CD4-positive, alpha-beta memory T cell (primary cell): ENCODE results near the gene TUB. TPM values are rescaled to one million over a fixed set of nuclear protein-coding genes. Genes with fewer than 3 reads are reported as not detected.
A peak's percentile ranks its signal among the peaks of the same experiment; 100 is the strongest.

Source experiments
- CTCF ChIA-PET: fragments of 350-600 bp; sonication (Branson Sonifier 250); formaldehyde crosslinking; loops from one replicate; lab custom pipeline; 2021; ENCODE audit warnings: inconsistent platforms; ENCODE audit not compliant: partially characterized antibody; lab: Charles Lee
- POLR2A ChIA-PET: fragments of 350-600 bp; sonication (Branson Sonifier 250); formaldehyde crosslinking; loops from one replicate; lab custom pipeline; 2021; ENCODE audit not compliant: partially characterized antibody; lab: Charles Lee
- DNase-seq, 5 donors: peaks; one replicate each; pipeline versions ENCODE4 v3.0.0 to v3.0.0-alpha.2; 2020 to 2022; ENCODE audit warnings: mixed read lengths in 1 of 5
- H3K27ac ChIP-seq: one replicate; pipeline ENCODE4 v1.7.0; 2013; ENCODE audit warnings: low read depth, low read length
- H3K27me3 ChIP-seq: 2 replicates; pipeline ENCODE4 v1.7.0; 2013; ENCODE audit warnings: mild to moderate bottlenecking, low read length, moderate library complexity; ENCODE audit not compliant: insufficient read depth
- H3K36me3 ChIP-seq: 2 replicates; pipeline ENCODE4 v1.7.0; 2013; ENCODE audit warnings: mild to moderate bottlenecking, low read length, moderate library complexity; ENCODE audit not compliant: insufficient read depth
- H3K4me1 ChIP-seq: 2 replicates; pipeline ENCODE4 v1.7.0; 2013; ENCODE audit warnings: mild to moderate bottlenecking, low read length, moderate library complexity; ENCODE audit not compliant: insufficient read depth
- H3K4me3 ChIP-seq, 2 donors: one replicate each; pipeline ENCODE4 v1.7.0; 2013; ENCODE audit warnings: low read length in 2 of 2, mild to moderate bottlenecking in 1 of 2
- H3K9me3 ChIP-seq, 2 donors: one replicate each; pipeline ENCODE4 v1.7.0; 2013; ENCODE audit warnings: low read length in 2 of 2, control low read depth in 1 of 2; ENCODE audit not compliant: control insufficient read depth in 1 of 2
- H3K27ac Mint-ChIP-seq, 7 donors: one replicate each; pipeline ENCODE4 v1.8.0; 2020 to 2021; ENCODE audit warnings: mixed read lengths in 7 of 7, mild to moderate bottlenecking in 6 of 7, inconsistent platforms in 3 of 7, moderate library complexity in 3 of 7
- H3K27me3 Mint-ChIP-seq, 2 donors: one replicate each; pipeline ENCODE4 v1.8.0; 2020 to 2021; ENCODE audit warnings: mixed read lengths in 2 of 2
- H3K36me3 Mint-ChIP-seq, 2 donors: one replicate each; pipeline ENCODE4 v1.8.0; 2020 to 2021; ENCODE audit warnings: mixed read lengths in 2 of 2, inconsistent platforms in 1 of 2, mild to moderate bottlenecking in 1 of 2
- H3K4me1 Mint-ChIP-seq, 4 donors: one replicate each; pipeline ENCODE4 v1.8.0; 2020 to 2021; ENCODE audit warnings: mixed read lengths in 4 of 4, mild to moderate bottlenecking in 1 of 4
- H3K4me3 Mint-ChIP-seq, 8 donors: one replicate each; pipeline ENCODE4 v1.8.0; 2020 to 2021; ENCODE audit warnings: mixed read lengths in 8 of 8, mild to moderate bottlenecking in 7 of 8, moderate library complexity in 6 of 8, inconsistent platforms in 3 of 8
- H3K9me3 Mint-ChIP-seq, 8 donors: one replicate each; pipeline ENCODE4 v1.8.0; 2020 to 2021; ENCODE audit warnings: mixed read lengths in 8 of 8, mild to moderate bottlenecking in 5 of 8, inconsistent platforms in 3 of 8, moderate library complexity in 1 of 8
- intact Hi-C: fragments of 100-400 bp; cut with micrococcal nuclease; formaldehyde crosslinking; loops from one replicate; pipeline ENCODE4 v1.15.1; 2023
- polyA plus RNA-seq, 2 donors: library from polyadenylated mRNA; unstranded; fragments of 300-500 nt; fragmentation: Illumina TruSeq; gene quantifications; one replicate each; pipeline ENCODE4 v1.2.3, GENCODE V29; 2021
- total RNA-seq, 2 experiments: library from RNA; stranded (reverse); gene quantifications; one replicate each; pipeline ENCODE4 v1.2.3, GENCODE V29; 2021

TUB gene
- total and polyA plus RNA-seq, 4 experiments from 2014 or later: 0.15 to 0.36 (median 0.26) TPM; not detected in 1

DNA sequence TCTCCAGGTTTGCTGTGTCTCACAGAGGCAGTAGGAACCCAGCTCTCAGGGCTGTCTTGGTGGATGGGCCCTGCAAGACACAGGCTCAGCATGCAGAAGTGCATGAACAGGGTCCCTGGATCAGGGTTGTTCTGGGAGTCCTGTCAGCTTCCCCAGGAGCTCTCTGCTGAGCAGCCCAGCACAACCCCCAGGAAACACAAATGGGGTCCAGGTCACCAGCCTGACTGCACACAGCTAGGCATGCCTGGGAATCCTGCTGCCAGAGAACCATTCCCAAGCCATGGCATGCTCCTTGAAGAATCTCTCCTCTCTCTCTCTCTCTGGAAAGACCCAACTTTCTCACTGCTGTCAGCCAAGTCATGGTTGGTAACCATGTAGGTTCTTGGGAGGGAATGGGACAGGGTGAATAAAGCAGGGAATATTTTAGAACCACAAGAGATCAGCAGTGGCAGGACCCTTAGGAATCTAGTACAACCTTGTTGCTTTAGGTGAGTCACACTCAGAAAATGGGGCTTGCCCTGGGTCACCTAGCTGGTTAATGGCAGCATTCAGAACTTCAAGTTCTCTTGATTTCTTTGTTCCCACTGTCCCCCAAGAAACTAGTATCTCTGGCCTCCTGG, 21.4 kb downstream of the TUB start:
- no peak for DNase-seq
- no peak overlapping the region for H3K27ac Mint-ChIP-seq
- H3K4me1 ChIP-seq: no peaks in the 10 kb centered on the region
- no peaks in the 10 kb centered on the region for H3K9me3 Mint-ChIP-seq
- peaks cover 0 to 2% of the 10 kb centered on the region in 2 donors for H3K36me3 Mint-ChIP-seq
- H3K27me3 ChIP-seq: no peaks in the 10 kb centered on the region
- no peaks in the 10 kb centered on the region for H3K4me1 Mint-ChIP-seq
- no peak overlapping the region for H3K4me3 Mint-ChIP-seq
- H3K27ac ChIP-seq: no peak overlapping the region
- ChIA-PET CTCF (interaction anchor here (0.7 to 11.5 kb wide), 4 partner anchors 9 to 114 kb away, joined by 3 to 230 read pairs (median 66); no protein-coding TSS in a partner anchor), POLR2A (no interaction called here)
- no peak overlapping the region for H3K4me3 ChIP-seq
- no peaks in the 10 kb centered on the region for H3K27me3 Mint-ChIP-seq
- intact Hi-C loops: no loop called here
- no peaks in the 10 kb centered on the region for H3K9me3 ChIP-seq
- no peaks in the 10 kb centered on the region for H3K36me3 ChIP-seq

DNA sequence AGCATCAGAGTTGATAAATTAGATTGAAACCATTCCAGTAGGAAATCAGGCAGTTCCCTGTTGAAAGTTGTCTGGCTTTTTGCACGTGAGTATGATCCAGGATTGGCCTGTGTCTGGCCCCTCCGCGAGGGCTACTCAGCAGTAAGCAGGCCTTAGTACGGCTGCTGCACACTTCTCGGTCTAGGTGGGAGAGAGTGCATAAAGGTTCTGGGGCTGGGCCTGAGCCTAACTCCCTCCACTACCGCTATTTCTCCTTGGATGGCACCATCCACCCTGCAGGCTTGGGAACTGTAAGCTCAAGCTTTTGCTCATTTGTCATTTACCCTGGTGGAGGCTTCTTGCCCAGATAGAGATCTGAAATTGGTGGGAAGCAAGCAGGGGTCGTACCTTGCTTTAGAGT, 22.0 kb downstream of the TUB start:
- Histone ChIP-seq H3K27me3 (no peaks in the 10 kb centered on the region), H3K9me3 (no peaks in the 10 kb centered on the region), H3K4me1 (no peaks in the 10 kb centered on the region), H3K27ac (no peak overlapping the region), H3K4me3 (no peak overlapping the region), H3K36me3 (peaks cover under 1% of the 10 kb centered on the region)
- H3K36me3 Mint-ChIP-seq: peaks cover 0 to 4% of the 10 kb centered on the region in 2 donors
- intact Hi-C loops: no loop called here
- ChIA-PET POLR2A (no interaction called here), CTCF (interaction anchor here (0.8 to 11.5 kb wide), 5 partner anchors 8 to 96 kb away, joined by 3 to 230 read pairs (median 7); no protein-coding TSS in a partner anchor)
- H3K27ac Mint-ChIP-seq: peak overlapping the region in 1 of 7 donors; percentile 75
- no peak overlapping the region for H3K4me3 Mint-ChIP-seq
- H3K9me3 Mint-ChIP-seq: no peaks in the 10 kb centered on the region
- no peaks in the 10 kb centered on the region for H3K4me1 Mint-ChIP-seq
- H3K27me3 Mint-ChIP-seq: no peaks in the 10 kb centered on the region
- DNase-seq: no peak

DNA sequence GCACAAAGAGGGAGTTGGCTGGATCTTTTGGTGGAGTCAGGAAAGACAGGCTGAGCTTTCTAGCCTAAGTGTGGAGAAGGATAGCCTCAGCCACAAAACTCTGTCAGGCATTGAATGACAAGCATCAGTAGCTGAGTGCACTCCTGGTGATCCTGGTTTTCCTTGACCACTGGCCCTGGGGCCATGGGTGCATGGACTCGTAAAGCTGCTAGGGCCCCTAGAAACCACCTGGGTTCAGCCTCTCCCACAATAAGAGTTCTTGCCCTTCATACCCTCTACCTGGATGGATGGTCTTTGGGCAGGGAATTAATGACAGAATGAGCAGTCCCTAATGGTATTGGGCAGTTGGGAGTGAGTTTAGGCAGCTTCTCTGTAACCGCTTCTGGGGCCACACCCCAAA, 22.9 kb downstream of the TUB start:
- no peaks in the 10 kb centered on the region for H3K27me3 ChIP-seq
- CTCF ChIA-PET: interaction anchor here (2.9 to 11.5 kb wide), 3 partner anchors 13 to 97 kb away, joined by 7 to 230 read pairs (median 127); no protein-coding TSS in a partner anchor
- POLR2A ChIA-PET: no interaction called here

GRCh38 chr11:8105133-8105532, 24.1 kb downstream of the TUB start:
- no peaks in the 10 kb centered on the region for H3K27me3 Mint-ChIP-seq
- H3K4me3 Mint-ChIP-seq: no peak overlapping the region
- Histone ChIP-seq H3K4me1 (no peaks in the 10 kb centered on the region), H3K27me3 (no peaks in the 10 kb centered on the region), H3K36me3 (peaks cover 5% of the 10 kb centered on the region), H3K9me3 (no peaks in the 10 kb centered on the region), H3K27ac (no peak overlapping the region), H3K4me3 (no peak overlapping the region)
- H3K27ac Mint-ChIP-seq: no peak overlapping the region
- H3K4me1 Mint-ChIP-seq: no peaks in the 10 kb centered on the region
- DNase-seq: no peak
- peaks cover 3 to 7% of the 10 kb centered on the region in 2 donors for H3K36me3 Mint-ChIP-seq
- intact Hi-C loops: no loop called here
- H3K9me3 Mint-ChIP-seq: no peaks in the 10 kb centered on the region
- ChIA-PET POLR2A (no interaction called here), CTCF (interaction anchor here (0.8 to 10.2 kb wide), 4 partner anchors 9 to 98 kb away, joined by 3 to 230 read pairs (median 6); no protein-coding TSS in a partner anchor)

More for the DNA sequence above, 22.9 kb downstream of the TUB start:
- H3K36me3 Mint-ChIP-seq: peaks cover 0 to 4% of the 10 kb centered on the region in 2 donors
- Histone ChIP-seq H3K9me3 (no peaks in the 10 kb centered on the region), H3K4me3 (no peak overlapping the region), H3K4me1 (no peaks in the 10 kb centered on the region), H3K27ac (no peak overlapping the region), H3K36me3 (peaks cover 5% of the 10 kb centered on the region)
- no peaks in the 10 kb centered on the region for H3K4me1 Mint-ChIP-seq
- intact Hi-C loops: no loop called here
- no peak overlapping the region for H3K27ac Mint-ChIP-seq
- no peak for DNase-seq
- no peaks in the 10 kb centered on the region for H3K9me3 Mint-ChIP-seq
- no peaks in the 10 kb centered on the region for H3K27me3 Mint-ChIP-seq
- H3K4me3 Mint-ChIP-seq: no peak overlapping the region

GRCh38 chr11:8105666-8106065, 24.7 kb downstream of the TUB start:
- POLR2A ChIA-PET: no interaction called here
- peaks cover 6 to 7% of the 10 kb centered on the region in 2 donors for H3K36me3 Mint-ChIP-seq
- H3K4me3 Mint-ChIP-seq: no peak overlapping the region
- Histone ChIP-seq H3K9me3 (no peaks in the 10 kb centered on the region), H3K4me1 (no peaks in the 10 kb centered on the region), H3K4me3 (no peak overlapping the region), H3K36me3 (peaks cover 5% of the 10 kb centered on the region), H3K27ac (no peak overlapping the region), H3K27me3 (no peaks in the 10 kb centered on the region)
- no peaks in the 10 kb centered on the region for H3K4me1 Mint-ChIP-seq
- CTCF ChIA-PET: interaction anchor here (0.8 to 10.2 kb wide), 4 partner anchors 9 to 98 kb away, joined by 3 to 230 read pairs (median 6); no protein-coding TSS in a partner anchor
- no peaks in the 10 kb centered on the region for H3K27me3 Mint-ChIP-seq
- H3K9me3 Mint-ChIP-seq: no peaks in the 10 kb centered on the region
- no peak overlapping the region for H3K27ac Mint-ChIP-seq
- intact Hi-C loops: no loop called here
- no peak for DNase-seq

- Histone ChIP-seq H3K4me3 (no peak overlapping the region), H3K27ac (no peak overlapping the region), H3K4me1 (no peaks in the 10 kb centered on the region), H3K36me3 (peaks cover 5% of the 10 kb centered on the region), H3K27me3 (no peaks in the 10 kb centered on the region), H3K9me3 (no peaks in the 10 kb centered on the region)
- no peaks in the 10 kb centered on the region for H3K27me3 Mint-ChIP-seq
- DNase-seq: no peak
- H3K4me1 Mint-ChIP-seq: no peaks in the 10 kb centered on the region
- peaks cover 6 to 7% of the 10 kb centered on the region in 2 donors for H3K36me3 Mint-ChIP-seq
- CTCF ChIA-PET: interaction anchor here (1.4 to 6.9 kb wide), 2 partner anchors 9 to 73 kb away, joined by 4 to 66 read pairs; no protein-coding TSS in a partner anchor
- intact Hi-C loops: no loop called here
- peak overlapping the region in 1 of 7 donors; percentile 37 for H3K27ac Mint-ChIP-seq
- H3K4me3 Mint-ChIP-seq: no peak overlapping the region
- POLR2A ChIA-PET: no interaction called here
- H3K9me3 Mint-ChIP-seq: no peaks in the 10 kb centered on the region
These were observed 25.7 kb downstream of the TUB start for GRCh38 chr11:8106679-8107078.

DNA sequence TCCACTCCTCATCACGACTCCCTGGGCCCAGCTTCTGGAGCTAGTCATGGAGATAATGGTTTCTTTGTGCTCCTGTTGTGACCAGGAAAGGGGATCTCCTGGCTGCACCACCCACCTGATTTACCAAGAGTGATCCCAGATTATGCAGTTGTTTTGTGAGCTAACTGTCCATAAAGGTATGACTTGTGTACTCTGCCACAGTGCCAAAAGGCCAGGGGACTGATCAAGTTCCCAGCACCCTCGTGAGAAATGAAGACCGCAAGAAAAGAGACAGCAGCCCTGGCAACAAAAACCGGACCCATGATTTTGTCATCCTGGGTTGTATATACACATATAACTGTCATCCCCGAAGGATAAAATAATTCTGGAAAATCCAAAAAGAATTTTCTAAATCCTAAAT, 26.6 kb downstream of the TUB start:
- Mint-ChIP-seq H3K9me3 (no peaks in the 10 kb centered on the region), H3K36me3 (peaks cover 6 to 7% of the 10 kb centered on the region in 2 donors), H3K27me3 (no peaks in the 10 kb centered on the region), H3K4me1 (no peaks in the 10 kb centered on the region), H3K27ac (no peak overlapping the region), H3K4me3 (no peak overlapping the region)
- Histone ChIP-seq H3K27me3 (no peaks in the 10 kb centered on the region), H3K9me3 (no peaks in the 10 kb centered on the region), H3K4me3 (no peak overlapping the region), H3K36me3 (peaks cover 5% of the 10 kb centered on the region), H3K4me1 (no peaks in the 10 kb centered on the region), H3K27ac (no peak overlapping the region)
- no peak for DNase-seq
- CTCF ChIA-PET: interaction anchor here (1.2 to 6.9 kb wide), 2 partner anchors 10 to 102 kb away, joined by 3 to 66 read pairs; no protein-coding TSS in a partner anchor
- intact Hi-C loops: no loop called here
- POLR2A ChIA-PET: no interaction called here
